HG03064 (cell line): Measurements from ENCODE around the gene ALDH1A2.
"Not testable (repeated sequence)": the region's sequence is repeated elsewhere in the genome, so short reads cannot be mapped to it uniquely, and the experiment has no call there.

Experiments used
- ATAC-seq: cut with Tn5 transposase; IDR thresholded peaks from one replicate; pipeline ENCODE4 v1.9.1; 2021; ENCODE audit warnings: low read depth; ENCODE audit not compliant: unreplicated experiment

ALDH1A2 gene

DNA sequence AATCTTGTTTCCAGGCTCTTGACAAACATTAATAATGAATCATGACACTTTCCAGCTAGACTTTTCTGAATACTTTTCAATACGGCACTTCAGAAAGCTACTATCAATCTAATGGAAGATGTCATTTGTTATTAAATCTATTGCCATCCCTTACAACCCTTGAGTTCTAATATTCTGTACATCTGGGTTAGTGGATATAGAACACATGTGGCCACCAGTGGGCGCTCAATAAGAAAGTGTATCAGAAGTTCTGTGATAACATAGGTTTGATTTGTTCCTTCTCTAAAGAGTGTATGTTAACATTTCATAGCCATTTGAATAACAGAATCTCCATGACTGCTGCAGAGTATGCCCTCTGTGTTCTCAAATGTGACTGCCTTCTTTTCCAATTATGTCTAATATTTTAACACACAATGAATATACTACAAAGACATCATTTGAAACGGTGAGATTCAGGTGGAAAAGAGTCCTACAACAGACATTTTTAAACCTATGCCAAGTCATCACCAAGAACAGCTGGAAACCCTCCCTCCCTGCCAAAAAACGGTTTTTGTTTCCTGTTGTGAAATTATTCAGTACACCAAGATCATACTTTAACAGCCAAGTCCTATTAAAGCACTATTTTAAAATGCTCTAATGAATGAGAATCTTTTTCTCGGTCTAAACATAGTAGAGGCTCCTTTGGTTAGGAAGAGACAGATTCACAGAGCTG, 22.2 kb downstream of the ALDH1A2 start:
- ATAC-seq, result no peak

- ATAC-seq, result no peak
These were observed 23.5 kb downstream of the ALDH1A2 start for GRCh38 chr15:58042006-58042405.

DNA sequence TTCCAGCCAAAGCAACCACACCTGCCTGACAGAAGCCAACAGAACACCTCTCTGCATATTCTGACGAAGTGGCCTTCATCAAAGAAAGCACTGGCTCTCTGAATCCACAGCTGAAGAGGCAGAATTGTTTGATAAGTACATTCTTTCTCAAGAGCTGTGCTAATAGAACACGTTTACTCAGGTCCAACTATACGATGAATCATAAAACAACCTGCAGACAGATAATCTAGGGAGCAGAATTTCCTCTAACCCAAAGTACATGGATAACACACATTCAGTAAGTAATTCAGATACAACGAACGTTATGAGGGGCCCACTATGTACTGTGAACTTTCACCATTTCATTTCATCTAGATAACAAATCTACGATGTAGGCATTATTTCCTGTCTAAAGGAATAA, 25.4 kb downstream of the ALDH1A2 start:
- no peak for ATAC-seq

DNA sequence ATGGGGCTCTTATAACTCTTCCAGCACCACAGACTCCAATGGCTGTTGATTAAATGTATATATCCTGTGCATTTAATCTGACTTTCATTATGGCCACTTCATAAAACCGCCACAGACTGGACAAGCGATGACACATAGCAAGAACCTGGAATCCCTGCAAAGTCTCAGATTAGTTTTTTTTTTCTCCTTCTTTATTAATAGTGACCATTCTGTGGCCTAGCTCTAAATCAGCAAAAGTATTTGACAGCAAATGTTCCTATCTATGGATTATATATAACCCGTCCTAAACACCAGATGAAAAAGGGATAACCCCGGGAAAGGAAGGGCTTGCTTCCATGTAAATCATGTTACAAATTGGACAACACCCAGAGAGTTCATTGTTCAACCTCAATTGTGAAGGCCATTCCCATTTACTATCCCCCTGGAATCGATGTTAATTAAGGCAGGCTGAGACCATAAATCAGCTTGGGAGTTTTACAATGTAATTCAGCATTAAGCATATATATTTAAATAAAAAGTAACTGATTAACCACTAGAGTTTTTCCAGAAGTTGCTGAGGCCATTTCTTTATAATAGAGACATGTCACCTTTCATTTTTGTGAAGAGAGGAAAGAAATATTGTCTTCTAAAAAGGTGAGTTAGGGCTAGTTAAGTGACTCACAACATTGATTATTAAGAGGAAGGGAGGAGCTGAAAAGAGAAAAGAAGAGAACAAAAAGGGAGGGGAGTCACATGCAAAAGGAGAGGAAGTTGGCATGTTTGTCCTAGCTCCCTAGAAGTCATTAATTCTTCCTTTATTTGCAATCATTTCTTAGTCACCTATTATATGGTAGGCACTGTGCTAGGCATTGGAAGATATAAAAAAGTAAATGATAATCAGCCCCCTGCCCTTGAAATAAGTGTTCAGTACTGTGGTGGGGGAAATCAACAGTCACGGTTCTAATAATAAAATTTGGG, 26.2 kb downstream of the ALDH1A2 start:
- no peak for ATAC-seq

DNA sequence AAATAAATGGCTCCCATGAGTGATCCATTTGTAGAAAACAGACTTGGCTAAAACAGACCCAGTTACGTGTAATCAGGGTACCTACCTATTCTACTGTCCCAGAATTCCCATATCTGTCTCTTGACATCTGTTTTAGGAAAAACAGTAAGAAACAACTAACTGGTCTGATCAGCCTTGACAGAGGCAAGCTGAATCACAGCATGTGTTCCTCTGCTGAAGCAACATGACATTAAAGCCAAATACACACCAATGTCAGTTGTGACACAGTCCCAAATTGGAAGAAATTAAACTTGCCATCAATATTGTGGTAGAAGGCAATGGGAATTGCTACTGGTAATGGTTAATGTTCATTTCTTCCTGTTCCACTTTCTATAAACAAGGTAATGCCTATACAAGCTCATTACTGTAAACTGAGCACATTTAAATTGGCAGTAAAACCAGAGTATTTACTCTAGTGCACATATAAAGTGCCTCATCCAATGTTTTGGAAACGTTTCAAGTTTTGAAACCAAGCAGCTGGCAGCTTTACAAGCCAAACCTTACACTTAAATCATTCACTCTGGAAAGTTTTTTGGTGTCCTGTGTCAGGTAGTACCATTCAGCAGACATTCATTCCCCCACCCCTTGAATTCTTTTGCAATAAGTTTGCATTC, 27.0 kb downstream of the ALDH1A2 start:
- ATAC-seq, result no peak

GRCh38 chr15:58037723-58038301, 27.7 kb downstream of the ALDH1A2 start:
- no peak for ATAC-seq

- ATAC-seq, result no peak
These were observed 28.9 kb downstream of the ALDH1A2 start for GRCh38 chr15:58036579-58036978.

DNA sequence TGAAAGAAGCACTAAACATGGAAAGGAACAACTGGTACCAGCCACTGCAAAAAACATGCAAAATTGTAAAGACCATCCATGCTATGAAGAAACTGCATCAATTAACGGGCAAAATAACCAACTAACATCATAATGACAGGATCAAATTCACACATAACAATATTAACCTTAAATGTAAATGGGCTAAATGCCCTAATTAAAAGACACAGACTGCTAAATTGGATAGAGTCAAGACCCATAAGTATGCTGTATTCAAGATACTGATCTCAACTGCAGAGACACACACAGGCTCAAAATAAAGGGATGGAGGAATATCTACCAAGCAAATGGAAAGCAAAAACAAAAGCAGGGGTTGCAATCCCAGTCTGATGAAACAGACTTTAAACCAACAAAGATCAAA, 37.1 kb downstream of the ALDH1A2 start:
- not testable (repeated sequence) for ATAC-seq

GRCh38 chr15:58026552-58026951, 39.0 kb downstream of the ALDH1A2 start:
- ATAC-seq, result no peak

DNA sequence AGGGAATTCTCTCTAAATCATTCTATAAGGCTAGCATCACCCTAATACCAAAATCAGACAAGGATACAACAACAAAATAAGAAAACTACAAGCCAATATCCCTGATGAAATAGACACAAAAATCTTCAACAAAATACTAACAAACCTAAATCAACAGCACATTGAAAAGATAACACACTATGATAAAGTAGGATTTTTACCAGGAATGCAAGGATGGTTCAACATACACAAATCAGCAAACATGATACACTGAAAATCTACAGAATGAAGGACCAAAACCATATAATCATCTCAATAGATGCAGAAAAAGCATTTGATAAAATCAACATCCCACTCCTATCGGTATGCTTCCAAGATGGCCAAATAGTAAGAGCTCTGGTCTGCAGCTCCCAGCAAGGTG, 39.5 kb downstream of the ALDH1A2 start:
- ATAC-seq, result no peak

DNA sequence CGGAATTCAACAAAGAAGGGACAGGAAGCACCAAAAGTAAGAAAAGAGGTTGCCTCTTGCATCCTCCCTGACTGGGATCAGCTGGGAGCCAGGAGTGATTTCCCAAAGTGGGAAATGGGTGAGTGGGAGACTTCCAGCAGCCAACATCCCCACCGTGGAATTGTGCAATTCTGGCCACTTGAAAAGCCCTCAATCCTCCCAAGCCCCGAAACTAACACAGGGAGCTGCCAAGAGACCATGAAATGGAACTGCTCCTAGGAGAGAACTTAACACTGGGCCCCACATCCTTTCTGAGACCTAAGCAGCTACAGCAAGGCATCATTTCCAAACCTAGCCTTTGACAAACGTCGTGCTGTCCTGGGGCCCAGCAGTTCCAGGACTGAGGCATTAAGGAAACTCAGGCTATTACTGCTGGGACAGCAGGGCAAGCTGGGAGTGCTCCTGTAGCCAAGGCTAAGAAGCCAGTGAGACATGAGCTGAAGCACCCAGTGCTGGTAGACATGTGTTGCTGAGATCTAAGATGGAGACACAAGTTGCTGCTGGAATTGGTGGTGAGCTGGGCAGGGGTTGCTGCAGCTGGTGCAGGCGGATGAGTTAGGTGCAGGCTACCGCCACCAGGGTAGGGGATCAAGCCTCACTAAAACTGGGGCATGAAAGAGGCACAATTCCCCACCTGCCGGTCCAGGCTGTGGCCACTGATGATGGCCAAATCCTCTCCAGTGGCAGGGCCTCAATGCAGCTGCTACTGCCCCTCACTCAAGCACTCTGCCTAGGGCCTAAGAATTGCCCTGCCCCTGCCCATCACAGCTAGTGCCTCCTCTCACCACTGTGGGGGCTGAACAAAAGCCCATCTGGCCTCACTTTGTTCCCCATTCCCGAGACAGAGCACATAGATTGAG, 43.9 kb downstream of the ALDH1A2 start:
- no peak for ATAC-seq

DNA sequence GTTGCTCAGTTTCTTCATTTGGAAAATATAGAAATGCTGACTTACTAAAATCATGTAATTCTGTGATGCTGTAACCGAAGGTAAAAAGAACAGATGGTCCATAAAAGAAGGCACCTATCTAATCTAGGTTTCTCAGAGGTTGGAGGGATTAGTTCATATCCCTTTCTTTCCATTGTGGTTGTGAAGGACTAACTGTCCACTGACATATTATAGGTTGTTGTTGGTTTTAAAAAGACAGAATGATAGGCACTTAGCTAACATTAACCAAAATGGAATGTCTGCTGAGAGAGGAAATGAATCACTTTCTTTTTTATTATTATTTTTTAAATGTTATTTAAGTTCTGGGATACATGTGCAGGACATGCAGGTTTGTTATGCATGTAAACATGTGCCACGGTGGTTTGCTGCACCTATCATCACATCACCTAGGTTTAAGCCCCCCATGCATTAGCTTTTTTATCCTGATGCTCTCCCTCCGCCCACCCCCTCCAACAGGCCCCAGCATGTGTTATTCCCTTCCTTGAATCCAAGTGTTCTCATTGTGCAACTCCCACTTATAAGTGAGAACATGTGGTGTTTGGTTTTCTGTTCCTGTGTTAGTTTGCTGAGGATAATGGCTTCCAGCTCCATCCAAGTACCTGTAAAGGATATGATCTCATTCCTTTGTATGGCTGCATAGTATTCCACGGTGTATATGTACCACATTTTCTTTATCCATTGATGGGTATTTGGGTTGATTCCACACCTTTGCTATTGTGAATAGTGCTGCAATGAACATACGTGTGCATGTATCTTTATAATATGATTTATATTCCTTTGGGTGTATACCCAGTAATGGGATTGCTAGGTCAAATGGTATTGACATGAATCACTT, 45.8 kb downstream of the ALDH1A2 start:
- no peak for ATAC-seq

DNA sequence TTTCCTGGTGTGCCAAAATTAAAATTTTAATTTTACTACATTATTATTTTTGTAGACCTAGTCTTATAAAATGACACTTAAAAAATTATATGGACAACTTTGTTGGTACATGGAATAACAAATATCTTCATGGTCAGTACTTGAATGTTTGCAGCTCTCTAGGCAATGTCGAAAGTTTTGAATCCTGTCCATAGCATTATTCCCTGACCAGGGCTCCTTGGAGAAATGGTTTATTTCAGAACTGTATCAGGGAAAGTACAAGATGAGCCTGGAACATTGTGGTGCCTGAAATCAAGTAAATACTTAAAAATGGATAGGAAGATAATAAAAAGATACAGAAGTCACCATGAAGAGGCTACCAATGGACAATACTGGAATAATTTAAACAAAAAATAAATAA, 47.6 kb downstream of the ALDH1A2 start:
- ATAC-seq, result no peak

GRCh38 chr15:58016581-58017175, 48.8 kb downstream of the ALDH1A2 start:
- no peak for ATAC-seq

DNA sequence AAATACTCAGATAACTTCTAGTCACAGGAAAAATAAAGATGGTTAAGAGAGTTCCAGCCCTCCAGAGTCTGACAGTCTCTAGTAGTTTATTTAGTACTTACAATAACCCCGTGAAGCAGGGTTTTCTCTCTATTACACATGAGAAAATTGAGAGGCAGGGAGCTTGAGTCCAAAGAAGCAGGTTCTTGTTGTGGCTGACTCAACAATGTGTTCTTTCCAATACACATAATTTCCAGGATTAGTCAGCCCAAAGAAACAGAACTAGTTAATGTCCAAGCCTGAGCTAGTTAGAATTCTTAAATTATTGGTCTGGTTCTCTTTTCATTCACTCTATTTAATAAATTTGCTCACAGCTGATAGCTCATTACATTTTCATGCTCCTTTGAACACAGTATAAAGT, 49.9 kb downstream of the ALDH1A2 start:
- no peak for ATAC-seq

DNA sequence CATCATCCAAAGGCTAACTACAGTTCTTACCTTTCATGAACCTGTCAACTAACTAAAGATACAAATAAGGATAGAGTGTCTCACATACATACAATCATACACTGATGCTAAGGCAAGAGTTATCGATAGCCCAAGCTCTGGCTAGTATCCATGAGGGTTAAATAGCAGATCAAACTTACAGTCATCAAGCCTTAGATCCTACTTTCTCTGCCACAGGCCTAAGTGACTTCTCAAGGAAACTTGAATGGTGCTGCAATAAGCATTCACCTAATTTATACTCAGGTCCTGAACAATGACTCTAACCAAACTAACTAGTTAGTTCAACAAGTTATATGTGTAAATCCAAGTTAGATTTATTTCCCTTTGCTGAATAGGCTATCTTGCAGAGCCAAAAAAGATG, 51.0 kb downstream of the ALDH1A2 start:
- ATAC-seq, result no peak

- ATAC-seq, result no peak
These were observed 51.5 kb downstream of the ALDH1A2 start for GRCh38 chr15:58014040-58014439.

- ATAC-seq, result no peak
These were observed 54.5 kb downstream of the ALDH1A2 start for GRCh38 chr15:58010983-58011382.

DNA sequence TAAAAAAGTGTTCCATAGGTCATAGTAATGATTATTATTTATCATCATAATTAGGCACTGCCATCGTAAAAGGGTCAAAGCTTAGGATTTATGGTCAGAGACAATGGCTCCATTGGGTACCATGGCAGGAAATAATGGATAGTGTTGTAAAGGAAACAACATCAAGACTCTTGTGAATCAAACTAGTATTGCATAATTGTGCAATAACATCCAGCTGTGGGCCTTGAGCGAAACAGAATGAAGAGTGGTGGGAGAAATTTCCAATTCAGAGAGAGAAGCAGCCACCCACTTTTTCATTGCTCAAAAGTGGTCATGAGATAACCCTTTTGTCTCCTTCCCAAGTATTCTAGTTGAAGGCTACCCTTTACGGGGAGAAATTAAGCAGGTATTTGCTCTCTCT, 61.7 kb downstream of the ALDH1A2 start:
- no peak for ATAC-seq
